Mammary epithelial cell (primary cell): ENCODE data around the gene MIEN1.
"Not testable (repeated sequence)": the region's sequence is repeated elsewhere in the genome, so short reads cannot be mapped to it uniquely, and the experiment has no call there.

Experiments used
- CTCF ChIP-seq, 2 donors: IDR thresholded peaks in 1 of 2; conservative IDR thresholded peaks in 1 of 2; 2 replicates each; pipeline ENCODE4 v1.5.1; 2011 to 2012; ENCODE audit warnings: inconsistent platforms in 2 of 2, low read length in 2 of 2, mild to moderate bottlenecking in 2 of 2, control low read depth in 1 of 2, low read depth in 1 of 2; ENCODE audit not compliant: insufficient read depth in 1 of 2; ENCODE audit errors: extremely low read depth in 1 of 2
- EZH2 ChIP-seq: IDR thresholded peaks from 2 replicates; pipeline ENCODE4 v1.6.1; 2012; ENCODE audit warnings: low read length, inconsistent platforms, borderline replicate concordance

DNA sequence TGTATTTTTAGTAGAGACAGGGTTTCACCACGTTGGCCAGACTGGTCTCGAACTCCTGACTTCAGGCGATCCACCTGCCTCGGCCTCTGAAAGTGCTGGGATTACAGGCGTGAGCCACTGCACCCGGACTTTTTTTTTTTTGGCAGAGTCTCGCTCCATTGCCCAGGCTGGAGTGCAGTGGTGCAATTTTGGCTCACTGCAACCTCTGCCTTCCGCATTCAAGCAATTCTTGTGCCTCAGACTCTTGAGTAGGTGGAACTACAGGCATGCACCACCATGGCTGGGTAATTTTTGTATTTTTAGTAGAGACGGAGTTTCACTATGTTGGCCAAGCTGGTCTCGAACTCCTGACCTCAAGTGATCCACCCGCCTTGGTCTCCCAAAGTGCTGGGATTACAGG is 19.3 kb downstream of the MIEN1 start:
- TF ChIP-seq CTCF (conservative IDR thresholded peaks at IDR 0.05 in 1 of 2, IDR thresholded peaks at IDR 0.05 in 1 of 2; ENCODE audit: extremely low read depth in 1 of 2, insufficient read depth in 1 of 2, low read depth in 1 of 2, low read length in 2 of 2); EZH2: not testable (repeated sequence)
